ENCODE data around the gene RRM1.
"Not testable (repeated sequence)": the region's sequence is repeated elsewhere in the genome, so short reads cannot be mapped to it uniquely, and the experiment has no call there.

Gene RRM1

DNA sequence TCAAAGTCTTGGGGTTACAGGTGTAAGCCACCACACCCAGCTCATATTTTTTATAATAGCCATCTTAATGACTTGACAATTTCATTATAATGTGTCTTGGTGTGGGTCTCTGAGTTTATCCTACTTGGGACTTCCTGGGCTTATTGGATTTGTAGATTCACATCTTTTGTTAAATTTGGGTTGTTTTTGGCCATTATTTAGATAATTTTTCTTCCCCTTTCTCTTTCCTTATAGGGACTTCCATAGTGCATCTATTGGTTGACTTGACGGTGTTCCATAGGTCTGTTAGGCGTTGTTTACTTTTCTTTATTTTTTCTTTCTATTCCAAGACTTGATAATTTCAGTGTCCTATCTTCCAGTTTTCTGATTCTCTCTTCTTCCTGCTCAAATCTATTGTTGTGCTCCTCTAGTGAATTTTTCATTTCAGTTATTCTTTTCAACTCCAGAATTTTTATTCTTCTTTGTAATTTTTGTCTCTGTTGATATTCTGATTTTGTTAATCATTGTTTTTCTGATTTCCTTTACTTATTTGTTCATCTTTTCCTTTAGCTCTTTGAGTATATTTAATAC lies 45.6 kb downstream of the RRM1 start:
- DNase-seq (ENCODE audit: low read depth, low spot score) = no peak

- no peak for DNase-seq (ENCODE audit: low read depth, low spot score)
Observed at GRCh38 chr11:4146070-4146771, 51.6 kb downstream of the RRM1 start.

GRCh38 chr11:4146772-4147098 lies 52.1 kb downstream of the RRM1 start:
- no peak for DNase-seq (ENCODE audit: low read depth, low spot score)

DNA sequence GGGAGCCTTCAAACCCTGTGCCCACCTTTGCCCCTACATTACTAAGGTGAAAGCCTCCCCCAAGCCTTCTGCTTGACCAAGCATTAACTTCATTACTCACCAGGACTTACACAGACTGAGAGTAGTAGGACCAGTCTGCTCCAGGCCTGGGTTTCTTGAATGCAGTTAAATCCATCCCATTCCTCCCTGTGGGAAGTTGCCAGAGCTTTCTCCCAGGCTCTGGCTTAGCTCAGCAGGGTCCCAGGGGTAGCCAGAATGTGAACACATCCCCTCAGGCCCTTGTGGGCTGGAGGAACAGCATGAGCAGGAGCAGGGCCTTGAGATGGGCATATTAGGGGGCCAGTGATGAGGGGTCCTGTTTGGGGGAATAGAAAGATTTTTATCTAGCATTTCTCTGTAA lies 59.9 kb downstream of the RRM1 start:
- no peak for DNase-seq (ENCODE audit: low read depth, low spot score)

- no peak for DNase-seq (ENCODE audit: low read depth, low spot score)
Observed at GRCh38 chr11:4156571-4156970, 62.0 kb downstream of the RRM1 start.

GRCh38 chr11:4158818-4159217 lies 64.2 kb downstream of the RRM1 start:
- not testable (repeated sequence) for DNase-seq (ENCODE audit: low read depth, low spot score)

DNA sequence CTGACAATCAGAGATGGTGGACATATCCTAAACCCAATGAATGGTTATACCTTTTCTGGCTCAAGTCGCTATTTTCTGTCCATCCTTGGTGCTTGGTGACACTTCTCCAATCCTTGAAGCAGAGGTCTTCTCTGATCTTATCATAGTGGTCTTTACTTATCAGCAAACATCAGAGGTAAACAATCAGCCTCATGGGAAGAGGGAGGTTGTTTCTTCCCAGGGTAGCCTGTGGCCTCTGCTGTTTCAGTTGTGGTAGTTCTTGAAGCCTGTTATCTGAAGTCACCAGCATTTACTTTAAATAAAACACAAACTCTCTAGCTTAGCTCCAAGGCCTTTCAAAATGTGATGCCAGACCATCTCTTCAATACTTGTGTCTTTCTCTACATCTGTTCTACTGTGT lies 66.7 kb downstream of the RRM1 start:
- DNase-seq (ENCODE audit: low read depth, low spot score) = no peak

GRCh38 chr11:4164884-4165590 lies 70.4 kb downstream of the RRM1 start:
- no peak for DNase-seq (ENCODE audit: low read depth, low spot score)

DNA sequence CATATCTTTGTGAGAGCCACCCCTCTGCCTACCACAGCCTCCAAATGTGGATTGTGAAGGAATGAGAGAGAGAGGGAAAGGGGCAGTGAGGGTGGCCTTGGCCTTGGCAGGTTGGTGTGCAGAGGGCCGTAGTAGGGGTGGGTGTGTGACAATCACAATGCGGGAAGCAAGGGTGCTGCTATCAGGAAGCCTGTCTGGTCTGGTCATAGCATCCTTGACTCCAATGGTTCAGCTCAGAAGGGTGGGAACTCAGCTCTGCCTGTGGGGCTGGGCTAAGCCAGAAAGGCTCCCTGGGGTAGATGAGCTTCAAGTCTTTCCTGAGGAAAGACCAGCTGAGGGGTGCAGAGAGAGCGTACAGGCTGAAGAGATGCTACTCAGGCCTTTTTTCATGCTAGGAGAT lies 72.7 kb downstream of the RRM1 start:
- no peak for DNase-seq (ENCODE audit: low read depth, low spot score)

DNA sequence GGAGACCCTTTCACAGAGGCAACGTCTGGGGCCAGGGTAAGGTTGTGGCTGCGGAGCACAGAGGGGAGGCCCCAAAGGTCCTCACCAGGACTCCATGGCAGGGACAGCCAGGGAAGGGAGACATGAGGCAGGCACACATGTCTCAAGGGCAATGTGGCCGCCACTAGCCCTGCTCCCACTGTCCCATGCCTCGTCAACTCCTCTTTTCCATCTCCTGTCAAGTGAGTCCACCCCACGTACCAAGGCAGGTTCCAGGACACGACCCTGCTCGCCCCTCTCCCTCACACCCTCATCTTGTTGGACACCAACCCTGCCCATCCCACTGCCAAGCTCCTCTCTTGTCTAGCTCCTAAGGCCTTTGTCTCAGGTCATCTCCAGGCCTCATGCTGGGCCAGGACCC lies 73.2 kb downstream of the RRM1 start:
- DNase-seq (ENCODE audit: low read depth, low spot score) = no peak

GRCh38 chr11:4175620-4176350 lies 81.2 kb downstream of the RRM1 start:
- not testable (repeated sequence) for DNase-seq (ENCODE audit: low read depth, low spot score)

- no peak for DNase-seq (ENCODE audit: low read depth, low spot score)
Observed at GRCh38 chr11:4178813-4179662, 84.4 kb downstream of the RRM1 start.

DNA sequence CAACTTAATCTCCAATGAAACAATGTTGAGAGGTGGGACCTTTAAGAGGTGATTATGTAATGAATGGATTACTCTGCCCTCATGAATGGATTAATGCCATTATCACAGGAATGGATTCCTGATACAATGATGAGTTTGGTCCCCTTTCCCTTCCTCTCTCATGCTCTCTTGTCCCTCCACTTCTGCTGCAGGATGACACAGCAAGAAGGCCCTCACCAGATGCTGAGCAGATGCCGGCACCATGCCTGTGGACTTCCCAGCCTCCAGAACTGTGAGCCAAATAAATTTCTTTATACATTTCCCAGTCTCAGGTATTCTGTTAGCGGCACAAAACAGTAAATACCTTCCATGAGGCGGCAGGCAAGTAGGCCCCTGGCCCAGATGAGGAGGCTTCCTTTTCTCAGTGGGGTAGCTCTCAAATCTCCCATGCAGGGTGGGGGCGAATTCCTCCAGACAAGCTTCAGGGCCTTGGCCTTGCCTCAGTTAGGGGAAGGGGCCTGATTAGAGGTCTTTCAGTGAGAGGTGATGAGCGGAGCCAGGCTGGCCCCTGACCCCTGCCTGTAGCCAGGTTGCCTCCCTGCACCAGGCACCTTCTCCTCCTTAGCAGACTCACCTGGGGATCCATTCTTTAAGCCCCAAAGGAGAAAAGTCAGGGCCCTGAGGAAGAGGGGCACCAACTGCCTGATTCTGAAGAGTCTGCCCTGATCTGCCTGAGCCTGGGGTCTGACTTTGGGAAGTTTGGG lies 86.0 kb downstream of the RRM1 start:
- DNase-seq (ENCODE audit: low read depth, low spot score) = no peak

GRCh38 chr11:4181782-4182721 lies 87.5 kb downstream of the RRM1 start:
- DNase-seq (ENCODE audit: low read depth, low spot score) = no peak

- no peak for DNase-seq (ENCODE audit: low read depth, low spot score)
Observed at GRCh38 chr11:4183410-4184057, 88.9 kb downstream of the RRM1 start.

- DNase-seq (ENCODE audit: low read depth, low spot score) = no peak
Observed at GRCh38 chr11:4184163-4184916, 89.7 kb downstream of the RRM1 start.

GRCh38 chr11:4185561-4185960 lies 91.0 kb downstream of the RRM1 start:
- DNase-seq (ENCODE audit: low read depth, low spot score) = no peak

DNA sequence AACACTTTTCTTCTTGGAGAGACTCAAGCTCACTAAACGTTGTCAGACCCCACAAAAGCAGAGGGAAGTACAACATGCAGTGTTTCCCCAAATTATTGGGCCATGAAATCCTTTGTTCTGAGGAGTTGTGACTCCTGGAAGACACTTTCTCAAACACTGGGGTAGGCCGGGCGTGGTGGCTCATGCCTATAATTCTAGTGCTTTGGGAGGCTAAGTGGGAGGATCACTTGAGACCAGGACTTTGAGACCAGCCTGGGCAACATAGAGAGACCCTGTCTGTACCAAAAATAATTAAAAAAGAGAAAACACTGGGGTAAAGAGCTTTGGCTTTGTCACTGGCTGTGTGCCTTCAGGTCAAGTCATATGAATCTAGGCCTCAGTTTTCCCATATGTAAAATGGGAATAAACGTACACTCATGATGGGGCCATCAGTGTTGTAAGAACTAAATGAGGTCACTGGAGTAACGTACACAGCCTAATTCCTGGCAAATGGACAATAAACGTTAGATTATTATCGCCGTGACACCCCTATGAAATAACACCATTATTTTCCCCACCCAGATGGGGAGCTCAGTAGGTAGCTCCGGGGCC lies 92.0 kb downstream of the RRM1 start:
- DNase-seq (ENCODE audit: low read depth, low spot score) = no peak
